Upper lobe of left lung (tissue), 6 donors: Measurements from ENCODE around the gene CACNB4. TPM values are rescaled to one million over a fixed set of nuclear protein-coding genes. Genes with fewer than 3 reads are reported as not detected.
"Not testable (repeated sequence)": the region's sequence is repeated elsewhere in the genome, so short reads cannot be mapped to it uniquely, and the experiment has no call there.

Source experiments
- ATAC-seq, 2 donors: fragments of 200-7000 bp; cut with Tn5 transposase; one replicate each; pipeline ENCODE4 v1.9.1; 2022; ENCODE audit warnings: mild to moderate bottlenecking in 2 of 2, moderate library complexity in 2 of 2; ENCODE audit not compliant: low FRiP score in 2 of 2
- DNase-seq, 2 donors: peaks; one replicate each; pipeline ENCODE4 v3.0.0-alpha.2; 2019 to 2020
- H3K27ac ChIP-seq, 4 donors: fragments of 200-600 bp; sonication (generic); one replicate each; pipeline ENCODE4 v1.5.1; 2016 to 2019
- H3K27me3 ChIP-seq, 4 donors: fragments of 200-600 bp; sonication (generic); one replicate each; pipeline ENCODE4 v1.5.1; 2017 to 2019
- H3K36me3 ChIP-seq, 4 donors: fragments of 200-600 bp; sonication (generic); one replicate each; pipeline ENCODE4 v1.5.1; 2016 to 2019
- H3K4me1 ChIP-seq, 4 donors: fragments of 200-600 bp; sonication (generic); one replicate each; pipeline ENCODE4 v1.5.1; 2018 to 2019
- H3K4me3 ChIP-seq, 4 donors: fragments of 200-600 bp; sonication (generic); one replicate each; pipeline ENCODE4 v1.5.1; 2017 to 2019; ENCODE audit warnings: mild to moderate bottlenecking in 2 of 4, moderate library complexity in 1 of 4
- H3K9me3 ChIP-seq, 4 donors: fragments of 200-600 bp; sonication (generic); one replicate each; pipeline ENCODE4 v1.5.1; 2018 to 2019
- CTCF ChIP-seq, 6 experiments: fragments of 450-650 bp in 4 of 6; fragments of 200-600 bp in 2 of 6; sonication (generic) in 2 of 6; IDR thresholded peaks; one replicate each; pipeline ENCODE4 v1.5.1; 2016 to 2019; ENCODE audit warnings: antibody characterized with exemption in 6 of 6
- EP300 ChIP-seq, 4 donors: sonication (generic); formaldehyde crosslinking; IDR thresholded peaks; one replicate each; pipeline ENCODE4 v1.5.1; 2017; ENCODE audit warnings: antibody characterized with exemption in 4 of 4, control low read depth in 2 of 4
- POLR2A ChIP-seq, 4 donors: fragments of 450-650 bp; IDR thresholded peaks; one replicate each; pipeline ENCODE4 v1.5.1; 2016 to 2017; ENCODE audit warnings: antibody characterized with exemption in 4 of 4, mild to moderate bottlenecking in 2 of 4
- POLR2AphosphoS5 ChIP-seq, 2 donors: sonication (generic); formaldehyde crosslinking; IDR thresholded peaks; one replicate each; pipeline ENCODE4 v1.5.1; 2017; ENCODE audit warnings: antibody characterized with exemption in 2 of 2
- WGBS, 2 donors: methylation state at CpG; one replicate each; pipeline ENCODE4 v1.1.5; 2017 to 2018; 5-methylcytosine and 5-hydroxymethylcytosine counted together
- total RNA-seq, 6 donors: library from RNA; depleted of rRNA in 4 of 6; stranded (reverse); fragments of >200 nt in 4 of 6; gene quantifications; one replicate each; pipeline versions ENCODE4 v1.1.0 to v1.2.1, GENCODE V29; 2016 to 2021
- donor health status: DM: no; HTN: no; CAD: no; lungs with moderate emphysema.
- donor health status: DM: no; HTN: yes; CAD: no; lungs with severe emphysema.

The CACNB4 gene
- total RNA-seq, 6 donors from 2014 or later: 7.7 to 21.0 (median 12.8) TPM

DNA sequence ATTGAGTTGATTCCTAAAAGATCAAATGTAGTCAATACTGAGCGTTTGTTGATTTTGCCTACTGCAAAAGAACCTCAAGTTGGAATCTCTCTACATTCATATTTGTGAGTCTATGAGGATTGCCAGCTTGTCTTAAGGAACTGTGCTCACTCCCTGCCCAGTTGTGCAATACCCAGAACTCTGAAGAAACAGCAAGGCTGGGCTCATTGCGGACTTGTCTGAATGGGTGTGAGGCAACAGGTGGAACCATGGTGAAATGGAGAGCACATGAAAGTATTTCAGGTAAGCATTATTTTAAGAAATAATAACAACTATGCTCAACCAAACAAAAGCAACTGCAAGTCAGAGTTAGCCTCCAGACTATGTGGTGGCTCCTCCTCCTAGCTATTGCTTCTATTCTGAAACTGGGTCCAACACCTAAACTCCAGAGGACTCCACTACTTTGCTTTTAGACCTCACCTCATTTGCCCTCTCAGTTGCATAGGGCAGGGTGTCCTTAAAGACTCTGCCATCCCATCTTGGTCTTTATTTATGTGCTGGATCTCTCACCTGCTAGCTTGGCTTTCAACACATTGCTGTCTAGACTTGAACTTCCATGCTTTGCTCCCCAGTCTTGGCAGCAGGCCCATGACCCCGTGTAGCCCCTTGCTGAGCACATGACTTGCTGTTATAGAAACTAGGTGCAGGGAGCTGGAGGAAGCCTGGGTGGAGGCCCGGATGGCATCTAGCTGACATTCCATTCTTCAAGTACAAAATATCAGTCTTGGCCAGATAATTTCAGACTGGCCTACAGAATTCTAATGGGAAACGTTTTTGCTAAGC is 175.8 kb downstream of the CACNB4 start:
- TF ChIP-seq CTCF (IDR thresholded peaks at IDR 0.05): no peak
- peak in 1 of 4 donors; percentile 21 for TF ChIP-seq EP300 (IDR thresholded peaks at IDR 0.05)
- TF ChIP-seq POLR2A (IDR thresholded peaks at IDR 0.05): no peak
- peak; percentile 10 to 41 for TF ChIP-seq POLR2AphosphoS5 (IDR thresholded peaks at IDR 0.05)
- peak in 1 of 2 donors; percentile 93 for DNase-seq
- WGBS, 2 donors: 19 to 21% methylated on average over 5 of the region's 5 CpGs

DNA sequence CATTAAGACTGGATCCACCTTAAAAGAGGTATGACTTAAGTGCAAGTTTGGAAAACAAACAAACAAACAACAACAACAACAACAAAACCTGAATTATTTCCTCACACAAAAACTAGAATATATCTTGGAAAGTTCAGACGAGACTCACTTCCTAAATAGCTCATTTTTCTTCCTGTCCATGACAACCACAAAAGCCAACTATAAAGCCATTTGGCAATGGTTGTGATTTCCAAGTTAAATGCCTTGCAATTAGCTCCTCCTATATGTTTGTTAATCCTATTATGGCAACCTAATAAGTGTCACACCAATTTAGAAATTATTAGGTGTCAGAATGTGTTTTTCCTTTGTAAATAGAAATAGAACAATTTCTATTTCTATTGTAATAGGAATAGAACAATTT is 179.1 kb downstream of the CACNB4 start:
- no peaks in the 10 kb centered on the region for H3K9me3 ChIP-seq
- TF ChIP-seq POLR2A (IDR thresholded peaks at IDR 0.05) (no peak), POLR2AphosphoS5 (IDR thresholded peaks at IDR 0.05) (no peak), EP300 (IDR thresholded peaks at IDR 0.05) (no peak), CTCF (IDR thresholded peaks at IDR 0.05) (no peak)
- no peaks in the 10 kb centered on the region for H3K27me3 ChIP-seq
- H3K4me3 ChIP-seq: no peak overlapping the region
- H3K4me1 ChIP-seq: peaks cover 14 to 32% (median 19%) of the 10 kb centered on the region in 4 donors
- no peaks in the 10 kb centered on the region for H3K36me3 ChIP-seq
- 26 to 29% methylated on average over 1 of the region's 1 CpG for WGBS, 2 donors
- DNase-seq (no peak), ATAC-seq (no peak)
- no peak overlapping the region for H3K27ac ChIP-seq

More for the DNA sequence above, 175.8 kb downstream of the CACNB4 start:
- Histone ChIP-seq H3K27ac (peak overlapping the region in 3 of 4 donors; percentile 45 to 75 (median 57)), H3K4me3 (no peak overlapping the region), H3K36me3 (no peaks in the 10 kb centered on the region), H3K27me3 (no peaks in the 10 kb centered on the region), H3K4me1 (peaks cover 14 to 23% (median 19%) of the 10 kb centered on the region in 4 donors), H3K9me3 (no peaks in the 10 kb centered on the region)
- ATAC-seq: peak; percentile 77 to 84

DNA sequence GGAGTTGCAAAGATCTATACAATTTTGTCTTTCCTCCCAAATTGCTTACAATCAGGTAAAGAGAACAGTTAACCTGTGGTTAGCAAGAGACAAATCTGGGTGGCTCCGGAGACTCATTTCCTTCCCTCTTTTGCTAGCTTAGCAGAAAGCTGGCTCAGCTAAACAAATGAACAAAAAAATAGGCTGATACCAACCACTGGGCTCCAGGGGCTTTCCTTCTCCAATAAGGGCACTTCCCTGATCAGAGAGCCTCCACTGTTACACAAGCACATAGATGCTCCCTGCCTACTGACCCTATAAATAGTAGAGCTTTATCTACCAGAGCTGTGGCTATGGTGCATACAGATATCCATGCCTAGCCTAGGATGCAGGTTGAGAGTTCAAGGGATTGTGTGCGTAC is 180.5 kb downstream of the CACNB4 start:
- Histone ChIP-seq H3K36me3 (no peaks in the 10 kb centered on the region), H3K27ac (no peak overlapping the region), H3K27me3 (no peaks in the 10 kb centered on the region), H3K9me3 (no peaks in the 10 kb centered on the region), H3K4me1 (peaks cover 9 to 29% (median 13%) of the 10 kb centered on the region in 4 donors), H3K4me3 (no peak overlapping the region)
- DNase-seq: peak in 1 of 2 donors; percentile 27
- peak in 1 of 2 donors; percentile 71 for ATAC-seq
- WGBS, 2 donors: 68 to 71% methylated on average over 2 of the region's 2 CpGs
- TF ChIP-seq EP300 (IDR thresholded peaks at IDR 0.05) (no peak), CTCF (IDR thresholded peaks at IDR 0.05) (no peak), POLR2A (IDR thresholded peaks at IDR 0.05) (no peak), POLR2AphosphoS5 (IDR thresholded peaks at IDR 0.05) (no peak)

DNA sequence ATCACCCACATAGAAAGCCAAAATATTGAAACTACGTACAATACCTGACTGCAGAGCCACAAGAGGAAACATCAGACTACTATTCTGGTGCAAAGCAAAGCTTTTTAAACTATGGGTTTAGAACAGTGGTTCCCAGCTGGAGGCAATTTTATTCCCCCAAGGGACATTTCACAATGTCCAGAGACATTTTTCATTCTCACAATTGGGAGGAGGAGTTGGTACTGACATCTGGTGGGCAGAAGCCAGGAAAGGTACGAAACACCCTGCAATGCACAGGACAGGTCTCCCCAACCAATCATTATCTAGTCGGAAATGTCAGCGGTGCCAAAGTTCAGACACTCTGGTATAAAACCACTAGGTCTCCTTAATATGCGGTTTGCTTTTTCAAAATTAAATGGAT is 182.2 kb downstream of the CACNB4 start:
- Histone ChIP-seq H3K4me1 (peaks cover 0 to 16% (median 5%) of the 10 kb centered on the region in 4 donors), H3K9me3 (no peaks in the 10 kb centered on the region), H3K36me3 (no peaks in the 10 kb centered on the region), H3K27me3 (no peaks in the 10 kb centered on the region), H3K4me3 (no peak overlapping the region), H3K27ac (no peak overlapping the region)
- TF ChIP-seq POLR2AphosphoS5 (IDR thresholded peaks at IDR 0.05): no peak
- no peak for TF ChIP-seq EP300 (IDR thresholded peaks at IDR 0.05)
- TF ChIP-seq CTCF (IDR thresholded peaks at IDR 0.05): no peak
- no peak for TF ChIP-seq POLR2A (IDR thresholded peaks at IDR 0.05)
- ATAC-seq: no peak
- WGBS, 2 donors: 85 to 86% methylated on average over 5 of the region's 5 CpGs
- no peak for DNase-seq

DNA sequence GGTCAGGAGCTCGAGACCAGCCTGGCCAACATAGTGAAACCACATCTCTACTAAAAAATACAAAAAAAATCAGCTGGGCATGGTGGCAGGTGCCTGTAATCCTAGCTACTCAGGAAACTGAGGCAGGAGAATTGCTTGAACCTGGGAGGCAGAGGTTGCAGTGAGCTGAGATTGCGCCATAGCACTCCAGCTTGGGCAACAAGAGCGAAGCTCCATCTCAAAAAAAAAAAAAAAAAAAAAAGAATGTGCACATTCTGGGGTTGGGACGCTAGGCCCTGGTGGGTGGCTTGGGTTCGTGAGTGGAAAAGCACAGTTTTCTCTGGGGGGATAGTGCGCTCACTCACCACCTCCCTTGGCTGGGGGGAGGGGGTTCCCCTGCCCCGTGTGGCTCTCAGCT is 183.2 kb downstream of the CACNB4 start:
- not testable (repeated sequence) for H3K4me3 ChIP-seq, ATAC-seq, H3K27me3 ChIP-seq, H3K9me3 ChIP-seq, H3K27ac ChIP-seq, H3K36me3 ChIP-seq
- peak in 1 of 2 donors; percentile 22 for DNase-seq
- peaks cover 0 to 16% (median 5%) of the 10 kb centered on the region in 4 donors for H3K4me1 ChIP-seq
- WGBS, 2 donors: 82 to 86% methylated on average over 5 to 7 of the region's 7 CpGs
